Umbilical cord (tissue), 2 donors: ENCODE data around the gene IFNG-AS1. TPM values are rescaled to one million over a fixed set of nuclear protein-coding genes. Genes with fewer than 3 reads are reported as not detected.
A peak's percentile ranks its signal among the peaks of the same experiment; 100 is the strongest.

Experiments used
- DNase-seq: peaks from one replicate; pipeline ENCODE4 v3.0.0-alpha.2; 2015; ENCODE audit warnings: low spot score
- total RNA-seq: library from RNA; depleted of rRNA; stranded (reverse); fragments of >200 nt; gene quantifications from one replicate; pipeline ENCODE4 v1.2.3, GENCODE V29; 2014; ENCODE audit warnings: low replicate concordance; ENCODE audit not compliant: insufficient read depth

The IFNG-AS1 gene
- 3.9 TPM for total RNA-seq

DNA sequence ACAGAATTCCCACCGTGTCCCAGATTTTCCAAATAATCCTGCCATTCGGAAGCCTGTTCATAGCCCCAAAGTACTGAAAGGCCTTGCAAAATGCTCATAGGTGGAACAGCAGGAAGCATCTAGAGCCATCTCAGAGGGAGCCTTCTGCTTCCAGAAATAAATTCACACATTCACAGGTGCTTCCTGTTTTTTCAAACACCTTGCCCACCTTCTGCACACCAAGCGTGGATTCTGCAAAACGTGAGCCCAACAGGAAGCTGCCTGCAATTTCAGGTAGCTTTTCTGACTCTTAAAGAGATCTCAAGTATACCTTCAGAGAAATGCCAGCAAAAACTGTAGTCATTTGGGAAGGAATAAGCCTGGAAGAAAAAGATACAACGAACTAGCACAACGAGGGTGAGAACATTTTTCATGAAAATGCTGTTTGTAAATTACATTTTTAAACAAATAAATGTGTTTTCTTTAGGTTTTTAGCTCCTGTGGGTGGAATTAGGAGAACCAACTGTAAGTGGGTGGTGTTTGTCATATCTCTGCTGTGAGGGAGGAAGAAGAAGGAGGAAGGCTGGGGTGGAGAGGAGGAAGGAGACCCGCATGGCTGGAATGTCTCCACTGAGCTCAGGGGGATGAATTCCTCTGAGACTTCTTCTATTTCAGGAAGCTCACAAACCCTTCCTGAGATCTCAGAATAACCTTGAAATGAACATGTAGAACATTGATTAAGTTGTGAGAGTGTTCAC, at the start of gene IFNG-AS1:
IFNG-AS1 (plus strand) TSS at position 264 of the 737 bp plus-strand sequence.
- DNase-seq: no peak

DNA sequence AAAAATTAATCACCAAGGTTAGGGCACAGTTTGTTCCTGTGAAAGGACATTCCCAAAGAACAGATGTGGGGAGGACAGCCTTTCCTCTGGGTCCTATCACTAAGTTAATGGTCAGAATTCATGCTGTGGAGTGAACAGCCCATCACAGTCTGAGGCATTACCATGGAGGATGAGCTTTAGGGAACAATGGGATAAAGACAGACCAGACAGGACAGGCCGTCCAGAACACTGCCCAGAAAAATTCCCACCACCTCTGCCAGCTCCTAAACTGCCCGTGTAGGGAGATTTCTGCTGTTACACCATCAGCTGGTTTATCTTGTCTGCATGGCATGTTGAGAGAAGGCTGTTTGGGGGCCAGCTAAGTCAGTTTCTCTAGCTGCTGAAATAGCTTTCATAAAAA, 49.6 kb upstream of the IFNG-AS1 start:
- DNase-seq: no peak

DNA sequence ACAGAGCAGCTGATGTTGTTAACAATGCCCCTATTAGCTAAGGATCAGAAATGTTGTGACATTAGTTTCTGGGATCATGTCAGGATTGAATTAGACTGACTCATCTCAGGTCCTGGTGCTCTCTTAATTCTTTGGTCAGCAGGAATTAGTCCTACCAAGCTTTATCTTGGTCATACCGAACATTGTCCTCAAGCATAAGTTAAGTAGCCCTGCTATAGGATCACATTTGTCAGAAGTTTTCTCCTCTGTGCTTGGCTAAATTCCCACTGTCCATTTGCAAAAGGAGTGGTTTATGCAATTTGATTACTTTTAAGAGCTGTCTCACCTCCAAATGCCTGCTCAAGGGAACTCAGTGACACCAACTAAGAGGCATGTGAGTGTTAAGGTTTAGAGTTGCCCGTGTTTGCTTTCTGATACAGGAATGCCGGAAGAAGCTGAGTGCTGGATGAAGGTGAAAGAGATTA, 48.4 kb upstream of the IFNG-AS1 start:
- no peak for DNase-seq

DNA sequence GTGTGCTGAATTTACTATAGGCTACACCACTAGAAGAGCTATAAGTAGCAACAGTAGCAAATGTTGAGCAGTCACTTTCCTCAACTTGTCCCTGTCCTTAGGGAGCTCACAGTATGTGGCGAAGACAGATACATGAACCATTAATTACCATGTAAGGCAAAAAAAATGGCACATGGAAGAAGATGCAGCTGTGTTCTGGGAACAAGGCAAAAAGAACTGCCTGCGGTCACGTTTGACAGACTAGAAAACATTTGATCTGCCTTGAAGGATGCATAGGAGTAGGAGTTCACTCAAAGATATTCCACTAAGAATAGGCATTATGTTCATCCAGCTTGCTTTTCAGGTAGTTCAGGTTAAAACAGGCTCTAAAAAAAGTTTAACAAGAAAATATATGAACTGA, 46.5 kb upstream of the IFNG-AS1 start:
- no peak for DNase-seq

DNA sequence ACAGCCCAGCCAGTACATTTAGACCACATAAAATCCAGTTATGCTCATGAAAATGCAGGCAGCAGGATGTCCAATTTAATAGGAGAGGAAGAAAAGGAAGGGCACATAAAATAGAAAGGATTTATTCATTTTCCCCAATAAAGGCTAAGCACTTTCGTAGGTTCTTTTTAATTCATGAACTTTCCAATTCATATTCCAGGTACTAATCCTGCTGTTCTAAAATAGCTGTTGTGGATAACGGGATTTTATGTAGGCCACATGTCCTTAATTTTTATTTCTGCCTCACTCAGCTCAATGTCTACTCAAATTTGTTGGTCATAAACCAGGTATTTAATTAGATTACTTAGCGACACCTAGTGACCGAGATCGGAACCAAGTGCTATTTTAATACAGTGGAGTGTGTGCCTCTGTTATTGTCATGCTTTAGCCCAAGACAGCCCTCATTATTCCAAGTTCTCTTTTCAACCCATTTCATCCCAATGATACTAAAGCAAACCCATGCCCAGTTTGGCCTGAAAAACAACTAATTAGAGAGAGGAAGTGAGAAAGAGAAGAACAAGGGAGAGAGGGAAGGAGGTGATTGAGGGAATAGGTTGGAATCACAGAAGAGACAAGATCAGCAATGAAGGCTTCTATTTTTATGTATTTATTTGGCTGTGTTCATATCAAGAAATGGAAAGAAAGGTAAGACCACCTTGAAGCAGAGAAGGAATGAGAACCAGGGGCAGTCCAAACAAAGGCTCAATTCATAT, 45.9 kb upstream of the IFNG-AS1 start:
- peak; percentile 88 for DNase-seq

DNA sequence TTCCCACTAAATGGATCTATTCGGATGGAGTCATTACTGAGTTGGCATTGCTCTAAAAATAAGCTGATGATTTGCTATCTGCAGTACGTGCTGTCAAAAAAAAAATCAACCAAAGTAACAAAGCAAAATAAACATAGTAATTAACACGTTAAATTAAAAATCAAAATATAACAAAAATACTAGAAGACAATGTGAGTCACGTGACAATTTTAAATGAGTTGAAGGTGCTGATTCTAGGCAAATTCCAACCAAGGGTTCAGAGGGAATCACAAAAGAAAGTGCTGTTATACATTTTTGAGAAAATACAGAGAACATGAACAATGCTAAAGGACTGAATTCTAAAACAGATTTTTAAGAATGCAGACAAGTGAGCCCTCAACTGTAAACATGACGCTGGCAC, 45.2 kb upstream of the IFNG-AS1 start:
- no peak for DNase-seq

DNA sequence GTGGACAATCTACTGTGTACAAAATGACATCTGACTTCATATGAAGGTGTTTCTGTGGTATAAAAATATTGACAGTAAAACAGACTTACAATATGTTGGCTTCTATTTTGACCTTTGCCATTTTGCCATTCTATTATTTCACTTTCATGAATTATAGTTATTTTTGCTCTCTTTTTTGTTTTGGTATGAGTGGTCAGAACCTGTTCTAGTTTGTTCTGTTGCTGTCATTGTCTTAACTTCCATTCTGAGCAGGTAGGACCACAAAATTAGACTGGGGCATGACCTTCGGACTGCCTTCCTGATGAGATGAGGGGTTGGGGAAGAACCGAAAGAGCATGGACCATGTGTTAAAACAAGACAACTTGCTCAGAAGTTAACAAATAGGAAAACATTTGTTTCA, 36.5 kb upstream of the IFNG-AS1 start:
- no peak for DNase-seq

DNA sequence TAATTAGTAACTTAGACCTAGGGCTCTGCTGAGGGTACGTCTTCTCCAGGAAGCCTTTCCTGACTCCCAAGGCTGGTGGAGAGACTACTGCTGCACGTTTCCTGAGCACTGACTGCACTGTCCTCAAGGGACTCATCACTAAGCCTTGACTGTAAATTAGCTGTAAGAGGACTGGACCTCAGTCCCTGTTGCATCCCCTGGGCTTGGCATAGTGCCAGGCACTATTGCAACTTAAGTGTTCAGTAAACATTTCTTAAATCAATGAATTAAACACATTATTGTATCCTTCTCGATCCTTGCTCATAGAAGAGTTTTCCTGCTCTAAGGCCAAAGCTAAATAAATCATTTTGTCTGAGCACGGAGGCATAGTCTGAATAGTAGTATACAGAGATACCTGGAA, 31.9 kb upstream of the IFNG-AS1 start:
- no peak for DNase-seq

DNA sequence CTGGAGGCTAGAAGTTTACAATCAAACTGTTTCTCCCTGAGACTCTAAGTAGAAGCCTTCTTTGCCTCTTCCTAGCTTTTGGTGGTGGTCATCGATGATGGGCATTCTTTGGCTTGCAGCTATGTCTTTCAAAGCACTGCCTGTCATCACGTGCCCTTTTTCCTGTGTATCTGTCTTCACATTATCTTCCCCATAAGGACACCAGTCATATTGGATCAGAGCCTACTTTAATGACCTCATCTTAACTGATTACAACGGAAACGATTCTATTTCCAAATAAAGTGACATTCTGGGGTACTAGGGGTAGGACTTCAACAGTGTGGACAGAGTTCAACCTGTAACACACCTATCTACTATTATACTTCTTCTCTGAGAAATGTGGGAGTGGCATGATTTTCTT, 31.1 kb upstream of the IFNG-AS1 start:
- no peak for DNase-seq

DNA sequence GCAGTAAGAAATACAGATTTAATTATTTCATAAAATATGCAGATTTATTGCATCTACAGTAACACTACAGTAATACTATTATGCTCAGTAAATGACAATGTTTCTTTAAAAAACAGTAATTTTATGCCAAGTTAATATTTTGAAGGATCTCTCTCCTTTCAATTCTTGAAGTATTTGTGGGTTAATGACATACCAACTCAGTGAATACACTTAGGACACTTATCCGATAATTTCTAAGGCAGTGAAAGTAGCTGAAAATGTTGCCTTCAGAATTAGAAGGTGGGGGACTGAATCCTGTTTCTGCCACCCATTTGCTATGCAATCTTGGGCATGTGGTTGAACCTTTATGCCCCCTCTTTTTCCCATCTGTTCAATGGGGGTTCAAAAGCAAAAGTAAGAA, 24.8 kb upstream of the IFNG-AS1 start:
- DNase-seq: no peak

DNA sequence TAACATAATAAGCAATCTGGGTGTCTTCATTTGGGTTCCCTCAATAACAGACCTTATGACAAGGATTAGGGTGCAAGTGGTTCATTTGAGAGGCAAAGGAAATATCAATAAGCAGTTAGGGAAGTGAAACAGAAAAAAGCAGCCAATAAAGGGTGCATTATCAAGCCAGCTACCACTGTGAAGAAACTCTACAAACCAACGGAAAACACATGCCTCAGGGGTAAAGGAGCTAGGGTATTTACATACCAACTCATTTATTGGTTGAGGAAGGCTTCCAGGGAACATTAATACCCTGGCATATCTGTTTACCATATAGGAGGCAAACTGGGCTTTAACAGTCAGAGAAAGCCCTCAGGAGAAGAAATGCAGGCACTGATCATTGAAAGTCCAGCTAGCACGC, 22.7 kb upstream of the IFNG-AS1 start:
- no peak for DNase-seq

DNA sequence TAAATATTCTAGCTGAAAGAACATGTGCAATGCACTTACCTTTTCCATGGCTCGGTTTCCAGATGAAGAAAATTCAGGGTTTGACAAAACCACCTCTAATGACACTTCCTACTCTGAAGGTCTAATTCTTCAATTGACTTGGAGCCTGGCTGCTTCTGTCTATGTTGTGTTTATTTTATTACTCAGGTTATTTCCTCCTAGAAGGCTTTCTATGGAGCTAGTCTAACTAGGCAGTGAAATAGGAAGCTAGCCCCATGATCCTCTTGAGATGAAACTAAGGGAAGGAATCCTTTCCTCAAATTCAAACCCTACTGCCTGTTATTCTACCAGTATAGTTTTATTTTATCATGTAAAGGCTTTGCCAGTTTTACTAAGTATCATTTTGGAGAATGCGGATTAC, 20.9 kb upstream of the IFNG-AS1 start:
- no peak for DNase-seq

DNA sequence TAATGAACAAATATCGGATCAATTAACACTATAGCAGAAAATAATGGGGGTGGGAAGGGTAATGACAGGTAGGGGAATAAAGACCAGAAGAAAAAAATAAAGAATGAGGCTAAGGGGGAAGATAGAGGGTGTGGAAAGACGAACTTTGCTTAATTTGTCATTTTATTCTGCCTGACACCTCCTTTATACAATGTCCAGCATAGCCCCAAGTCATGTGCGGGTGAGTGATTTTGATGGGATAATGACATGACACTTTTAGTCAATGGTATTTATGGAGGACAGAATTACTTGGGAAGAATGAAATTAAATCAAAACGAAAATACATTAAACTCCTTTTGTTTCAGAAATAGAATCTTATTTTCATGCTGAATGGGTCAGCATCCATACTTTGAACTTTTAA, 20.5 kb upstream of the IFNG-AS1 start:
- no peak for DNase-seq

DNA sequence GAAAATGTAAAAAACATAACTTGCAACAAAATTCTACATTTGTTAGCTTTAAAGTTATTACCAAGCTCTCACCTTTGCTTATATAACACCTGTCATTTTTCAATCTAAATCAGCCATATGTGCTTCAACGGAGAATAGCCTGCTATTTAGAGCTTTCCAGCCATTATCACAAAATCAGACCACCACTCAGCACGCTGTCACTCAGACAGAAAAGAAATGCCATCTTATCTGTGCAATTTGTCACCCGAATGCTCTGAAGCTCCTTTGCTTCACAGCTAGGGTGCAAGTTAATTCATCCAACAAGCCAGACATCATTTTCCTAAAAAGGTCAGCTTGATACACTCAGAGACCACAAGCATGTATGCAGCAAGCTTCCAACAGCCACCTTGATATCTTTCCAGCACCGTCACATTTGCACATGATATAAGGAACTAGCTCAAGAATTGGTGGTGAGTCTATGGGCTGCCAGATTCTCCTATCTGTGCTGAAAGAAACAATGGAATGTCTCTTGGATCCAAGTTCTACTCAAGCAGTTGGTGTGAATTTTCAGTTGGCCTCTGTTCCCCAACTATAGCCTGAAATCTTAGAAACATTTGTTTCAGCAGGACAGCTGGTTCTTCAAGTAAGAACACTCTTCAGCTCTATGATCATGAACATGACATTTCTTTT, 20.0 kb upstream of the IFNG-AS1 start:
- DNase-seq: no peak

DNA sequence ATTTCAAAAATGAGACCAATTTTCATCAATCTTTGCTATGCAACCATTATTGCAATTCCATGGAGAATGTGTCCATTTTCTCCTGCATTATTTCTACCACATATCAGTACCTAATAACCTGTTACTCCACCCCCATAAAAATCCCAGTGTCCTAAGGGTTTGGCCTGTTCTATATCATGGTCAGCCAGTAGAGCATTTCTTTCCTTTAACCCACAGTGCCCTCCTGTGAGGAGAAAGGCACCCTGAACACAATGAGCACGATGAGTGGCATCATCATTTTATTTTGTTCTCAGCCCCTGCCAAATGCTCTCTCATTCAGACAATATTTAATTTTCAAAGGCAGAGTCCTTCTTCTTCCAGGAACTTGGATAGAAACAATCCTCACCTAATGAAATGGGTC, 11.6 kb upstream of the IFNG-AS1 start:
- DNase-seq: no peak

DNA sequence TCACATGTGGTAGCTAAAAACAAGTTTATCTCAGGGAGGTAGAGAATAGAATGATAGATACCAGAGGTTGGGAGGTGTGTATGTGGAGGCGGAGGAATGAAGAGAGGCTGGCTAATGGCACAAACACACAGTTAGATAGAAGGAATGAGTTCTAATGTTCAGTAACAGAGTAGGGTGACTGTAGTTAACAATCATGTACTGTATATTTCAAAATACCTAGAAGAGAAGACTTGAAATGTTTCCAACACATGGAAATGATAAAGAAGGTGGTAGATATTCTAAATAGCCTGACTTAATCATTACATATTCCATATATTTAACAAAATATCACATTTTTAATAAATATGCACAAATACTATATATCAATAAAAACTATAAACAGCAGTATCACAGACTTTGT, 8.9 kb upstream of the IFNG-AS1 start:
- DNase-seq: no peak

DNA sequence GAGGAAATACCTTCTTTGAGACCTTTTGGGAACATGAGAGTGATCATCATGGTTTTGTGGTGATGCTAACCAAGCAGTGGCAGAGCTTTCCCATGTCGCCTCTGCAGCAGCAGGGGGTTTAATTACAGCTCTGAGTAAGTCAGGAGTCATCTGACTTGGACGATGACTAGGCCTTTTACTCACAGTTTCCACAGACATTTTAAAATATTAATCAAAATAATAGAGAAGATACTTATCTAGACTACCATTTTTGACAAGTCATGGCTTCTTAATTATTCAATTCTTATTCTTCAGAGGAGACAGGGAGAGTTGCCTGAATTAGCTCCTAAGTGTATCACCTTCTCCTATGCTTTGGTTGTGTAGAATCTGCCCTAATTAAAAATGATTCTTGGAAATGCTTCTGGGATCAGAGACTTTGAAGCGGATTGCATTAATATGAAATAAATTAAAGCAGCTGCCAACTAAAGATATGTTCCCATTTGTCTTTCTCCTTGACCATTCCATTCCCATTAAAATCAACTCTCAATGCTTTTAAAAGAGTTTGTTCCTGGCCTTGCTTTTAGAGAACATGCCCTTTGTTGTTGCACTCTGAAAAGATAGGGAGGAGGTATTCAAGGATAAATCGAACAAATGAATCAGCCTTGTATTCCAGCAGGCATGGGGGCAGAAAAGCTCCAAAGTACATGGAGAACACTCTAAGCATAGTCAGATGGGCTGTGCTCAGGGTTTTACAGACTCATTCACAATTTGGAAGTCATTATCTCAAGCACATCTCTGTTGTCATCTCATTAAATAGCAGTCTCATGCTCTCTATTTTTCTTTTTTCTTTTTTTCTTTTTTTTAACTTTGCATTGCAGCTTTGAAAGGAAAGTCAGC, 7.7 kb upstream of the IFNG-AS1 start:
- DNase-seq: no peak

DNA sequence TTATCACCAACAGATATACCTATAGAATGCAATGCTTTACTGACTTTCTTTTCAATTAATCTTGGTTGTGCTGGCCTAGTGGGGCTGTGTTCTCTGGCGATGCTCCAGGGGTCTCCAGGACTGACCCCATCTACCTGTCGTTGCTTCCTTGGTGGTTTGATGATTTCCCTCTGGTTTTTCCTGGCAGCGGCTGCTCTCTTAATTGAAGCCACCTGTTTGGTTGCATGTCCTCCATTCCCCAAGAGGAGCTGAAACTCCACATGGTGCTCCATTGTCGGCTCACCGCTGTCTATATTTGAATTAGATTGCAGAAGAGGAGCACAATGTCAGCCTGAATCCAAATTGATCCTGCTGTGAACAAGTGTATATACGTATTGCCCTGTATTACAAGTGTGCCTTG, 7.1 kb upstream of the IFNG-AS1 start:
- no peak for DNase-seq

DNA sequence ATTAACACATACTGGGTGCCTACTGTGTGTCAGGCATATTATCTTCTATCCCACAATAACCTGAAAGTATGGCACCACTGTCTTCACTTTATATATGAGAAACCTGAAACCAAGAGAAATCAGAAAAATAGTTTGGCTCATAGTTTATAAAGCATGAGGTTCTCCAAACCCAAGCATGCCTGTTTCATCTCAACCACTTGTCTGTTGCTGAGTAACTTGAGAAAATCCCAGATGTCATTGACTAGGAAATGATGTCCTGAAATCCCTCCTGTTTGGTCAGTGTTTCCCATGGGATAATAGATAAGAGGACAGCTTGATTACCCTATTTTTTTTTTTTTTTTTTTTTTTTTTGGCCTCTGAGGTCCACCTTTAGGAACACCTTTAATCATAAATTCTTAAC, 2.6 kb upstream of the IFNG-AS1 start:
- DNase-seq: peak; percentile 7

DNA sequence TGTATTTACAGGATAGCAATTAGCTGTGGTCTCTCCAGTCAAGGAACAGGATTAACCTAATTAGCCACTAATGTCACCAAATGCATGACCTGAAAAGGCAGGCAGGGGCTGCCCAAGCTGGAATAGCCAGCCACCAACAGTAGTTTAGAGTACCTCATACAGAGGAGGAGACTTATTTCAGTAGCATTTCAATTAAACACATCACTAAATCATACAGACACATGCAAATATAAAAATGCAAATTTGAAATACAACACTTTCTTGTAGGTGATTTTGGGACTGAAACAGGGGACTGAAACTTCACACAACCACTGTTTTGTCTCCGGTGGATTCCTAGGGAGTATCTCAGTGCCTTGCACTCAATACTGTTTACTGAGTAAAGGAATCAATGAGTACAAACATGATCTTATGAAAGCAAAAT, 636 bp upstream of the IFNG-AS1 start:
- no peak for DNase-seq

DNA sequence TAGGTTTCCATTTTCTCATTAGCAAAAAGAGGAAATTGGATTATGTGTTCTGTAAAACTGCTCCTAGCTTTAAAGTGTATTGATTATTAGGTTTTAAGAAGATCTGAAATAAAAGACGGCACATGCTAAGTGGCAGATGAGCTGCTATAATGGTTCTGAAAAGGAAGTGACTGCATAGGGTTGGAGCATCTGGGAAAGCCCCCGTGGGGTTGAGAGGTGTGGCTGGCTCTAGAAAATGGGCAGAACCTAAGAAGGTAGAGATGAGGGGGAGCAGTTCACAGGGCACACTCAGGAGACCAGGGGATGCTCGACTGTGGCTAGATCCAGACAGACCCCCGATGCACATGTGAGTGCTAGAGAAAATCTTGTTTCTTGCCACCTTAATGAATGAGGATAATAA, 1.9 kb downstream of the IFNG-AS1 start:
- DNase-seq: no peak

DNA sequence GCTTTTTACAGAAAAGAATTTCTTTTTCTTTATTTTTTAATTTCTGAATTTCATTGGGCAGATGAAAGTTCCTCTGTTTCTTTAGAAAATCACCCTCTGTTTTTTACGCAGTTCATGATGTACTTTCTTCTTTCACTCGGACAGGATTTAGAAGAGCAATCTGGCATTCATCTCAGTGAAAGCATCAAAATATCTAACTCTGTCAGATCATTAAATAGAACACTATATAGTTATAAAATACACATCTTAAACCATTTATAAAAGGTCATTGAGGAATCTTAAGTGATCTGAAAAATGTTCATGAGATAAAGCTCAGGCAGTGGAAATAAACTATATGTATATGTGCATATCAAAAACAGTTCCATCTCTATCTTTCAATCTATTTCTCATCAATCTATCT, 3.9 kb downstream of the IFNG-AS1 start:
- peak; percentile 4 for DNase-seq
